Measurements from ENCODE around the gene TNFAIP8L1.

DNA sequence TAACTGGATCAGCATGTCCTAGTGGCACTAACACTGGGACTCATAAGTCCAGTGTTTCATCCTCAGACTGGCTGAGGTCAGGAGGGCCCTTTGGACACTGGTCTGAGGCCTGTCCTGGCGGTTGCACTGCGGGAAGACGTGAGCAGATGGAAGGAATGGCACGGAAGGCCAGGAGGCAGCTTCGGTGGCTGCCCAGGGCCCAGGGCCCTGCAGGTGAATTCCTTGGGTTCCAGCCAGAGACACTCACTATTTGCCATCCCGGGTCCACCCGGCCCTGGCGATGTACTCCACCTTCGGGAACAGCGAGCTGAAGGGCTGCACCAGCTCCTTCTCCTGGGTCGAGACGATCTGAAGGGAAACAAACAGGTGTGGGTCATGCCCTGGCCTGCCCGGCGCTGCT lies 58.0 kb downstream of the TNFAIP8L1 start:
- TF ChIP-seq, protein P1, sequence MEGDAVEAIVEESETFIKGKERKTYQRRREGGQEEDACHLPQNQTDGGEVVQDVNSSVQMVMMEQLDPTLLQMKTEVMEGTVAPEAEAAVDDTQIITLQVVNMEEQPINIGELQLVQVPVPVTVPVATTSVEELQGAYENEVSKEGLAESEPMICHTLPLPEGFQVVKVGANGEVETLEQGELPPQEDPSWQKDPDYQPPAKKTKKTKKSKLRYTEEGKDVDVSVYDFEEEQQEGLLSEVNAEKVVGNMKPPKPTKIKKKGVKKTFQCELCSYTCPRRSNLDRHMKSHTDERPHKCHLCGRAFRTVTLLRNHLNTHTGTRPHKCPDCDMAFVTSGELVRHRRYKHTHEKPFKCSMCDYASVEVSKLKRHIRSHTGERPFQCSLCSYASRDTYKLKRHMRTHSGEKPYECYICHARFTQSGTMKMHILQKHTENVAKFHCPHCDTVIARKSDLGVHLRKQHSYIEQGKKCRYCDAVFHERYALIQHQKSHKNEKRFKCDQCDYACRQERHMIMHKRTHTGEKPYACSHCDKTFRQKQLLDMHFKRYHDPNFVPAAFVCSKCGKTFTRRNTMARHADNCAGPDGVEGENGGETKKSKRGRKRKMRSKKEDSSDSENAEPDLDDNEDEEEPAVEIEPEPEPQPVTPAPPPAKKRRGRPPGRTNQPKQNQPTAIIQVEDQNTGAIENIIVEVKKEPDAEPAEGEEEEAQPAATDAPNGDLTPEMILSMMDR (IDR thresholded peaks at IDR 0.05; ENCODE audit: low read length) = no peak
- TF ChIP-seq EZH2 (optimal IDR thresholded peaks at IDR 0.05; ENCODE audit: low read depth, low read length) (no peak), EZH2phosphoT487 (IDR thresholded peaks at IDR 0.05; ENCODE audit: low read length) (no peak)
